GM12878 (cell line): ENCODE data around the gene RBX1. TPM values are rescaled to one million over a fixed set of nuclear protein-coding genes. Genes with fewer than 3 reads are reported as not detected.
A peak's percentile ranks its signal among the peaks of the same experiment; 100 is the strongest.

ENCODE experiments used
- ATAC-seq: fragments of 200-7000 bp; cut with Tn5 transposase; 3 replicates; pipeline ENCODE4 v1.9.1; 2020; ENCODE audit warnings: mild to moderate bottlenecking, moderate library complexity
- BruUV-seq: library from RNA; stranded (reverse); fragments of 400-500 nt; replicated peaks from 2 replicates; lab custom pipeline; 2021; lab: Mats Ljungman, UMichigan
- CTCF ChIA-PET: fragments of 300-600 bp; sonication (Branson Sonifier 250); formaldehyde crosslinking; extraction: SDS; loops from one replicate; lab custom pipeline; 2021; ENCODE audit warnings: inconsistent platforms; lab: Yijun Ruan, JAX
- POLR2A ChIA-PET: fragments of 350-600 bp; formaldehyde crosslinking; extraction: SDS; loops from one replicate; lab custom pipeline; 2021; ENCODE audit warnings: inconsistent platforms; lab: Charles Lee
- RAD21 ChIA-PET: fragments of 300-600 bp; sonication (Branson Sonifier 250); formaldehyde crosslinking; loops from one replicate; lab custom pipeline; 2023; ENCODE audit warnings: antibody characterized with exemption; ENCODE audit not compliant: unreplicated experiment; lab: Charles Lee
- SMC1A ChIA-PET: fragments of 300-600 bp; sonication (Branson Sonifier 250); formaldehyde crosslinking; loops from one replicate; lab custom pipeline; 2023; ENCODE audit not compliant: unreplicated experiment, uncharacterized antibody; lab: Charles Lee
- DNase-seq: peaks from one replicate; pipeline ENCODE4 v3.0.0-alpha.2; 2011; ENCODE audit warnings: low read depth, low spot score
- FAIRE-seq: peaks from 3 replicates; lab custom pipeline; 2011; peaks lifted over from hg19 to GRCh38; lab: Jason Lieb, UNC
- H2AFZ ChIP-seq: 2 replicates; pipeline ENCODE4 v1.6.0; 2011; ENCODE audit warnings: low read depth, low read length, control low read depth; ENCODE audit not compliant: control insufficient read depth
- H3K27ac ChIP-seq: 2 replicates; pipeline ENCODE4 v1.5.1; 2011; ENCODE audit warnings: control low read depth; ENCODE audit not compliant: control insufficient read depth, insufficient read depth
- H3K27me3 ChIP-seq, 2 experiments: replicated peaks in 1 of 2; 2 replicates each; pipeline versions ENCODE4 v1.6.0 to v1.6.1; 2011; ENCODE audit warnings: low read length in 1 of 2; ENCODE audit not compliant: control insufficient read depth in 2 of 2, insufficient read depth in 2 of 2
- H3K36me3 ChIP-seq, 2 experiments: 2 replicates each; pipeline ENCODE4 v1.5.1; 2011; ENCODE audit warnings: low read length in 1 of 2; ENCODE audit not compliant: control insufficient read depth in 2 of 2, insufficient read depth in 2 of 2
- H3K4me1 ChIP-seq: 2 replicates; pipeline ENCODE4 v1.6.1; 2011; ENCODE audit warnings: mild to moderate bottlenecking, low read length, moderate library complexity, mixed read lengths; ENCODE audit not compliant: control insufficient read depth, insufficient read depth
- H3K4me2 ChIP-seq: 2 replicates; pipeline ENCODE4 v1.6.0; 2011; ENCODE audit warnings: control low read depth; ENCODE audit not compliant: control insufficient read depth, insufficient read depth
- H3K4me3 ChIP-seq: fragments of 200-600 bp; sonication (generic); 2 replicates; pipeline ENCODE4 v1.5.1; 2016
- H3K79me2 ChIP-seq: 2 replicates; pipeline ENCODE4 v1.6.0; 2011; ENCODE audit warnings: low read length; ENCODE audit not compliant: control insufficient read depth, insufficient read depth
- H3K9ac ChIP-seq: 2 replicates; pipeline ENCODE4 v1.8.0; 2011; ENCODE audit warnings: low read length, control low read depth, mixed read lengths; ENCODE audit not compliant: control insufficient read depth, insufficient read depth
- H3K9me3 ChIP-seq: replicated peaks from 3 replicates; pipeline ENCODE4 v1.5.1; 2011; ENCODE audit warnings: mild to moderate bottlenecking, low read length; ENCODE audit not compliant: control insufficient read depth, insufficient read depth
- H4K20me1 ChIP-seq: 2 replicates; pipeline ENCODE4 v1.6.0; 2011; ENCODE audit not compliant: control insufficient read depth, insufficient read depth
- DPF2 ChIP-seq: fragments of 450-650 bp; IDR thresholded peaks from 2 replicates; pipeline ENCODE4 v1.6.1; 2017; ENCODE audit warnings: mild to moderate bottlenecking
- EED ChIP-seq: sonication (generic); IDR thresholded peaks from 2 replicates; pipeline ENCODE4 v1.6.1; 2016; ENCODE audit warnings: antibody characterized with exemption, low read depth
- RCOR1 ChIP-seq: conservative IDR thresholded peaks from 2 replicates; pipeline ENCODE4 v1.6.1; 2012; ENCODE audit warnings: low read depth, low read length, improper control_type of control experiment
- RUNX3 ChIP-seq: IDR thresholded peaks from 2 replicates; pipeline ENCODE4 v1.6.1; 2012; ENCODE audit warnings: low read length, inconsistent platforms
- SUPT20H ChIP-seq: IDR thresholded peaks from 2 replicates; pipeline ENCODE4 v1.6.1; 2011; ENCODE audit warnings: low read depth, mild to moderate bottlenecking, low read length, moderate library complexity, borderline replicate concordance; ENCODE audit not compliant: control insufficient read depth
- WGBS: methylation state at CpG from one replicate; pipeline ENCODE4 v1.1.6; 2016; ENCODE audit warnings: low lambda C conversion rate; ENCODE audit not compliant: insufficient replicate concordance, insufficient coverage; ENCODE audit errors: missing lambda C conversion rate; 5-methylcytosine and 5-hydroxymethylcytosine counted together
- in situ Hi-C: fragments of 300-500 bp; cut with MboI; formaldehyde crosslinking; loops from 9 replicates; pipeline ENCODE4 v1.14.3; 2018; ENCODE audit warnings: mixed read lengths
- intact Hi-C: fragments of 100-400 bp; cut with micrococcal nuclease; formaldehyde crosslinking; loops from one replicate; pipeline ENCODE4 v1.14.2; 2022; ENCODE audit not compliant: unreplicated experiment
- polyA plus RNA-seq, 11 experiments: library from polyadenylated mRNA; depleted of rRNA in 4 of 11; unstranded in 6 of 11; stranded (reverse) in 5 of 11; fragments of >200 nt; fragmentation: Nextera tagmentation in 4 of 11; fragmentation: Illumina TruSeq in 1 of 11; extraction: Ambion mirVana in 4 of 11; extraction: Trizol in 1 of 11; gene quantifications; 1 replicate in 1 of 11; 2 replicates in 10 of 11; pipeline versions ENCODE4 v1.2.1 to v1.2.3, GENCODE V29; 2011 to 2016; ENCODE audit warnings: inconsistent platforms in 2 of 11, missing spikeins in 2 of 11, low read depth in 1 of 11
- total RNA-seq, 4 experiments: library from RNA; depleted of rRNA in 3 of 4; stranded (reverse); fragments of >200 nt in 3 of 4; fragmentation: Illumina TruSeq in 1 of 4; extraction: Trizol in 1 of 4; gene quantifications; 2 replicates each; pipeline versions ENCODE4 v1.2.1 to v1.2.3, GENCODE V29; 2013 to 2021
- TF ChIP-seq, protein P1 (sequence below): fragments of 450-650 bp; IDR thresholded peaks from 2 replicates; pipeline ENCODE4 v1.6.1; 2017; ENCODE audit warnings: low read depth, mild to moderate bottlenecking, moderate library complexity
- TF ChIP-seq, protein P2 (sequence below): fragments of 450-650 bp; IDR thresholded peaks from 2 replicates; pipeline ENCODE4 v1.6.1; 2016; ENCODE audit warnings: mild to moderate bottlenecking

RBX1 gene
- total and polyA plus RNA-seq, 10 of the 15 experiments (the other 5 are each of a cell fraction or from before 2014, with no cell fraction given), result 71.2 to 468 (median 184) TPM

DNA sequence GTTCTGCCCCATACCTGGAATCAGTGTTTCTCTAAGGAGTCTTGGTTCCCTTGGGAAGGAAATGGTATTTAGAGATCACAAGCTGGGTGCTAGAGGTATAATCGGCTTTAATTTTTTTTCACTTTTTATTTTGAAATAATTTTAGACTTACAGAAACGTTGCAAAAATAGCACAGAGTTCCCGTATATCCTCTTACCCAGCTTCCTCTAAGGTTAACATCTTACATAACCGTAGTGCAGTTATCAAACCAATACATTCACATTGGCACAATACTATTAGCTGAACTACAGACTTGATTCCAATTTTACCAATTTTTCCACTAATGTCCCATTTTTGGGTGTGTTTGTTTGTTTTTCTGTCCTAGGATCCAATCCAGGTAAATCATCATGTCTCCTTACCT lies 63.8 kb downstream of the RBX1 start (continued):
- TF ChIP-seq, protein P1, sequence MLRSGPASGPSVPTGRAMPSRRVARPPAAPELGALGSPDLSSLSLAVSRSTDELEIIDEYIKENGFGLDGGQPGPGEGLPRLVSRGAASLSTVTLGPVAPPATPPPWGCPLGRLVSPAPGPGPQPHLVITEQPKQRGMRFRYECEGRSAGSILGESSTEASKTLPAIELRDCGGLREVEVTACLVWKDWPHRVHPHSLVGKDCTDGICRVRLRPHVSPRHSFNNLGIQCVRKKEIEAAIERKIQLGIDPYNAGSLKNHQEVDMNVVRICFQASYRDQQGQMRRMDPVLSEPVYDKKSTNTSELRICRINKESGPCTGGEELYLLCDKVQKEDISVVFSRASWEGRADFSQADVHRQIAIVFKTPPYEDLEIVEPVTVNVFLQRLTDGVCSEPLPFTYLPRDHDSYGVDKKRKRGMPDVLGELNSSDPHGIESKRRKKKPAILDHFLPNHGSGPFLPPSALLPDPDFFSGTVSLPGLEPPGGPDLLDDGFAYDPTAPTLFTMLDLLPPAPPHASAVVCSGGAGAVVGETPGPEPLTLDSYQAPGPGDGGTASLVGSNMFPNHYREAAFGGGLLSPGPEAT, result no peak
- TF ChIP-seq RUNX3 (no peak), DPF2 (no peak)

- in situ Hi-C loops, result no loop called here
- H3K27ac ChIP-seq, result no peak overlapping the region
- peaks cover 7% of the 10 kb centered on the region for H3K4me1 ChIP-seq
- H3K27me3 ChIP-seq, result no peaks in the 10 kb centered on the region; a peak in 1 of 4 replicates
- ChIA-PET SMC1A (interaction anchor here (0.9 to 3.9 kb wide), 5 partner anchors 48 to 99 kb away, joined by 3 to 11 read pairs (median 4); no protein-coding TSS in a partner anchor), POLR2A (interaction anchor here (0.6 to 2.6 kb wide), 3 partner anchors 30 to 72 kb away, joined by 3 to 18 read pairs (median 4); partner anchors contain the start of gene RBX1)
- intact Hi-C loops, result loop anchor here (5.0 kb wide), 1 partner anchor 69 kb away; the partner anchor contains the start of gene RBX1
- WGBS, result 45% methylated on average over 19 of the region's 19 CpGs
- H4K20me1 ChIP-seq, result no peaks in the 10 kb centered on the region
- TF ChIP-seq, protein P2, sequence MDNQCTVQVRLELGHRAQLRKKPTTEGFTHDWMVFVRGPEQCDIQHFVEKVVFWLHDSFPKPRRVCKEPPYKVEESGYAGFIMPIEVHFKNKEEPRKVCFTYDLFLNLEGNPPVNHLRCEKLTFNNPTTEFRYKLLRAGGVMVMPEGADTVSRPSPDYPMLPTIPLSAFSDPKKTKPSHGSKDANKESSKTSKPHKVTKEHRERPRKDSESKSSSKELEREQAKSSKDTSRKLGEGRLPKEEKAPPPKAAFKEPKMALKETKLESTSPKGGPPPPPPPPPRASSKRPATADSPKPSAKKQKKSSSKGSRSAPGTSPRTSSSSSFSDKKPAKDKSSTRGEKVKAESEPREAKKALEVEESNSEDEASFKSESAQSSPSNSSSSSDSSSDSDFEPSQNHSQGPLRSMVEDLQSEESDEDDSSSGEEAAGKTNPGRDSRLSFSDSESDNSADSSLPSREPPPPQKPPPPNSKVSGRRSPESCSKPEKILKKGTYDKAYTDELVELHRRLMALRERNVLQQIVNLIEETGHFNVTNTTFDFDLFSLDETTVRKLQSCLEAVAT, result peak; percentile 80
- TF ChIP-seq RCOR1 (no peak), SUPT20H (no peak), EED (0 out of 2 replicates have a peak, but pooled peaks have one; percentile 0)
- TF ChIP-seq, all 136 proteins: peak for 2
- H3K79me2 ChIP-seq, result no peaks in the 10 kb centered on the region
- peak overlapping the region; percentile 61 for H3K9ac ChIP-seq
- H3K9me3 ChIP-seq, result no peaks in the 10 kb centered on the region
- DNase-seq (no peak), ATAC-seq (no peak), FAIRE-seq (no peak)
- BruUV-seq, result no TSS peak
- H3K36me3 ChIP-seq, result no peaks in the 10 kb centered on the region; a peak in 1 of 4 replicates
- H3K4me2 ChIP-seq, result peak overlapping the region; percentile 99
- RAD21 ChIA-PET, result interaction anchor here (1.0 to 1.1 kb wide), 3 partner anchors 58 to 977 kb away, joined by 3 read pairs; partner anchors contain the start of gene RBX1
- CTCF ChIA-PET, result interaction anchor here (1.0 to 1.8 kb wide), 3 partner anchors 48 to 97 kb away, joined by 3 to 5 read pairs (median 3); no protein-coding TSS in a partner anchor
- H2AFZ ChIP-seq, result peak overlapping the region; percentile 73
- peak overlapping the region; percentile 75 for H3K4me3 ChIP-seq
These were observed 70.0 kb downstream of the RBX1 start for GRCh38 chr22:41021061-41021612.
